Stimulated activated CD4-positive, alpha-beta T cell treated with anti-CD3 and anti-CD28 coated beads, Interleukin-4, amount 100 ng/mL, for 4 hours (primary cell): ENCODE data around the gene COG1.

Experiments
- DNase-seq, 2 experiments: peaks; one replicate each; pipeline ENCODE4 v3.0.0-alpha.2; 2020

The COG1 gene

GRCh38 chr17:73170324-73170723 lies 22.5 kb upstream of the COG1 start:
- no peak for DNase-seq

DNA sequence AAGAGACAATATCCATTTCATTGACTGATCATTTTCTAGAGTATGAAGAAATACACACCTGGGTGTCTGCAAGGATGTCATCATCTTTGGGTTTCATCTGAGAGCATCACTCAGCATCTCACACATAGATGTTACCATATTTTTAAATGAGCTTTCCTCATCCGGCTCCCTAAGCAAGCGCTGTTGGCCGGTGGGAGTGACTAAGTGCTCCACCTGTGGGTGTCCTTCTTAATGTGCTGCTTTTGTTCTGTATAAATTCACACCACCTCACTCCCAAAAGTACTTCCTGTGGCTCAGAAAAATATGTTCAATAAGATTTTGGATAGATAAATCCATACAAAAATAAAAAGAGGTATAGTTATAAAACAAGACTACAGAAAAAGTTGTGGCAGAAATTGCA lies 20.6 kb upstream of the COG1 start:
- DNase-seq = no peak

DNA sequence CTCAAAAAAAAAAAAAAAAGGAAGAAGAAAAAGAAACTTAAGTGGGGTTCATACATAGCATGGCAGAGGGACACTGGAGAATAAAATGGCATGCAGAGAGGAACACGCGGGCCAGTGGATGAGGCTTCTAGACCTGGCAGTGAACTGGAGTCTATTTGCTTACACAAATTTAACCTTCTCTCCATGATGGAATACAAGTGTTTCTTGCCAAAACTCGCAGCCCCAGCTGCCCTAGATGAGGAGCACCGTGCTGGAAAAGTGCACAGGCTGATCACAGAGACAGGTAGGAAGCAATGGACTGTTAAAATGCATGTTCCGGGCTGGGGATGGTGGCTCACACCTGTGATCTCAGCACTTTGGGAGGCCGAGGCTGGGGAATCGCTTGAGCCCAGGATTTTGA lies 18.7 kb upstream of the COG1 start:
- DNase-seq = no peak

DNA sequence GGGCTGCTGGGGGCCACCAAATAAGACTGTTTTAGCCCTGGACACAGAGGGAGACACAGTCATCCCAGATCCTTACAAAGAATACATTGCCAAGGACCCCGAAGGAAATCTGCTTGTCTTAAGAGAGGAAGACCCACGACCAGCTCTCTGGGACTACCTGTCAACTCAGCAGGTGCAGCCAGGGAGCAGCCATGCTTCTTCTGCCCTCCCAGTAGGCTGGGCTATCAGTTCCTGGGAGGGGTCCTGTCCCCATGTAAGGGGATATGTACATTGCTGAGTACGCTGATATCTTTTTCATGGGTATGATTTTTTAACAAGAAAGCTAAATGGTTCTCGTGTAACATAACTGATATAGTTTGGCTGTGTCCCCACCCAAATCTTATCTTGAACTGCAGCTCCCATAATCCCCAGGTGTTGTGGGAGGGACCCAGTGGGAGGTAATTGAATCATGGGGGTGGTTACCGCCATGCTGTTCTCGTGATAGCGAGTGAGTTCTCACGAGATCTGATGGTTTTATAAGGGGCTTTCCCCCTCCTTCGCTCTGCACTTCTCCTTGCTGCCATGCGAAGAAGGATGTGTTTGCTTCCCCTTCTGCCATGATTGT lies 16.8 kb upstream of the COG1 start:
- DNase-seq = no peak

GRCh38 chr17:73179387-73179786 lies 13.5 kb upstream of the COG1 start:
- DNase-seq = no peak

- DNase-seq = no peak
Measured at GRCh38 chr17:73179878-73180277, 13.0 kb upstream of the COG1 start.

DNA sequence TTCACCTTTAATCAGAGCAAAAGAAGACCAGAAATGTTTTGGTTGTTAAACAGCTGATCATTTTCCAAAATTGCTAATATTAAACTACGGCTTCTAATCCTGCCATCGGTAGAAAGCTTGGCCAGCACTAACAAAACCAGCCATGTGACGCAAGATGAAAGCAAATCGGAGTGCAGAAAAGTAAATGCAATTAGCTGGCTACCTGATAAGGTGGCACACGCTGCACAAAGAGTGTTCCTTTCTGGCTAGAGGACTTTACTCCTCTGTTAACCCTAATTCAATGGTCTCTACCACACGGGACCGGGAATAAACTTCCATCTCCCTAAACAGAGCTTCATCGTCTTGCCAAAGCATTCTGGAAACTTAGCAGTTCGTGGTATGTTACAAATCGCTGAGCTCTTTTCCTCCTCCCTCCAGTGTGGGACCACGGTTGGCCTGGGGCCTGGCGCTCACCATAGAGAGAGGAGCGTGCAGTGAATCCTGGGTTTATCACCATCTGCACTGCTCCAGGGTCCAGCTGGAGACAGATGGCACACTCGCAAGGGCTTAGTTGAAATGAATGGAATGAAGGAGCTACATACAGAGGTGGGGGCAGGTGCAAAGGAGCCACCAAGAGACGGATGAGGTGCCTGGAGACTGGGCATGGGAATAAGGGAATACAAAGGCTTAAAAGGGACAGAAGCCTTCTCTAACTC lies 10.1 kb upstream of the COG1 start:
- no peak for DNase-seq

DNA sequence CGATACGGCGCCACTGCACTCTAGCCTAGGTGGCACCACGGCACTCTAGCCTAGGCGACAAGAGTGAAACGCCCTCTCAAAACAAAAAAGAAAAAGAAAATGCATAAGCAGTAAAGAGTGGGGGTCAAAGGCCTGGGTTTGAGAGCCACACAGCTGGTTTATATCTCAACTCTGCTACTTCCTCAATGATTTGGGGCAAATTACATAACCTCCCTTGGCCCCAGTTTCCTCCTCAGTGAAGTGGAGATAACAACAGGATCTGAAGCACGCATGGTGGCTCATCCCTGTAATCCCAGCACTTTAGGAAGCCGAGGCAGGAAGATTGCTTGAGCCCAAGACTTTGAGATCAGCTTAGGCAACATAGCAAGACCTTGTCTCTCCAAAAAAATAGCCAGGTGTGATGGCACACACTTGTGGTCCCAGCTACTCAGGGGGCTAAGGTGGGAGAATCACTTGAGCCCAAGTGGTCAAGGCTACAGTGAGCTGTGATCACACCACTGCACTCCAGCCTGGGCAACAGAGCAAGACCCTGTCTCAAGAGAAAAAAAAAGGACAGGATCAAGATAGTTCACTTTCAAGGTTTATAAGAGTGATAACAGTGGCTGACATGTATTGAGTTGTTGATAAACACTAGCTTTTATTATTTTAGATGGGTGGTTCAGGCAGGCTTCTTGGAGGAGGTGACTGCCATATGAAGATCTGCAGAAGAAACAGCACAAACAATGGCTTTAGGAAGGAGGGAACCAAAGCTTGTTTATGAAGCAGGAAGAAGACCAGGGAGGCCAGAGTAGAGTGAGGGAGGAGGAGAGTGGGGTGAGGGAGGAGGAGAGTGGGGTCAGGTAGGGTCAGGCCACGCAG lies 8.5 kb upstream of the COG1 start:
- no peak for DNase-seq

GRCh38 chr17:73186283-73187050 lies 6.4 kb upstream of the COG1 start:
- DNase-seq = no peak

DNA sequence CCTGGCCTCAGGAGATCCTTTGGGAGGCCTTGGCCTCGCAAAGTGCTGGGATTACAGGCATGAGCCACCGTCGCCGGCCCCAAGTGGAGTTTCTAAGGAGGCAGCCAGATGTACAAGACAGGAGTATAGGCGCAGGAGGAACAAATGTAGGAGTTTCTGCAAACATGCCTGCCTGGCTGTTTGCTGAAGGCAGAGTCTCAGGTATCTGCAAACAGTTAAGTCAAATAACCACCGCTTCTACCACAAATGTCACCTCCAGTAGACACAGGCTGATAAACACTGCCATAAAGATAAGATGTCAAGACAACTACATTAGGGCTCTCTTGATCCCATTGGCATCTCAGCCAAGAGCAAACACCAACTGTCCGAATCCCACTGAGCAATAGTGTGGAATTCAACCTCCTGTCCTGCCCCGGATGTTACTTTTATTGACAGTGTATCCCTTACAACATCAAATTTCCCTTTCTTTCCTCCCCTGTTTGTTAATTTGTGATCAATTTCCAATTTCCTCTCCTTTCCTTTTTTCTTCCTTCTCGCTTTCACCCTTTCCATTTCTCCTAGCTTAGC lies 5.6 kb upstream of the COG1 start:
- DNase-seq = no peak

- no peak for DNase-seq
Measured at GRCh38 chr17:73188011-73188410, 4.8 kb upstream of the COG1 start.

GRCh38 chr17:73189417-73190099 lies 3.3 kb upstream of the COG1 start:
- DNase-seq = no peak

- peak; percentile 50 to 64 for DNase-seq
Measured at GRCh38 chr17:73191443-73192205, 1.2 kb upstream of the COG1 start.

- DNase-seq = peak in 1 of 2 experiments; percentile 60
Measured at GRCh38 chr17:73192206-73192893, 505 bp upstream of the COG1 start.

DNA sequence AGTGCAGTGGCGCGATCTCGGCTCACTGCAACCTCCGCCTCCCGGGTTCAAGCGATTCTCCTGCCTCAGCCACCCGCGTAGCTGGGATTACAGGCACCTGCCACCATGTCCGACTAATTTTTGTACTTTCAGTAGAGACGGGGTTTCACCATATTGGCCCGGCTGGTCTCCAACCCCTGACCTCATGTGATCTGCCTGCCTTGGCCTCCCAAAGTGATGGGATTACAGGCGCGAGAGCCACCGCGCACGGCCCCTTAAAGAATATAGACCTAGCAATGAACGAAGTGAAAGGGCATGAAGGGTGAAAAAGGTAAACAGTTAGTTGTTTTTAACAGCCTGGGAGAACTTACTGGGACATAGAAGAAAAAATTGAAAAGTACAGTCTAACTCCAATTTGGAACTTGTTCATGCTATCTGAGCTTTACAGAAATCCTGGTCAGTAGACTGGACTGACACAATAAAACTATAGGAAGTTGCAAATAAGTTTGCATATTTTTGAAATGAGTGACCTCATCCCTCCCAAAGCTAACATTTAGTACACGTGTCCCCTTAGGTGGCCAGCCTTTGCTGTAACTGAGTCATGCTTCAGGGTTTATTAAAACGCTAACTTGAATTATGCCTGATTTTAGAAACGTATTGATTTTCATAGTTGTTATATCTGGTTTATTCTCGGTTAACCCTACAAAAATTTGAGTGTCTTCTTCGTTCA lies 1.8 kb downstream of the COG1 start:
- no peak for DNase-seq

DNA sequence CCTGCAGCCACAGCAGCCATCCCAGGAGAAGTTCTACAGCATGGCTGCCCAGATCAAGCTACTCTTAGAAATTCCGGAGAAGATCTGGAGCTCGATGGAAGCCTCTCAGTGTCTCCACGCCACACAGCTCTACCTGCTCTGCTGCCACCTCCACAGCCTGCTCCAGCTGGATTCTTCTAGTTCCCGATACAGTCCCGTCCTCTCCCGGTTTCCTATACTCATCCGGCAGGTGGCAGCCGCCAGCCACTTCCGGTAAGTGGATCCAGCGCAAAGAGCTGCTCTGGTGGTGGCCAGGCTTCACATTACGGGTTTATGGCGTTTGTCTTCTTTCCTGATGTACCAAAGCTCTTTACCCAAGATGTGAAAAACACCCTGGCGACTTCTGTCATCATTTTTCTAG lies 3.6 kb downstream of the COG1 start:
- no peak for DNase-seq

DNA sequence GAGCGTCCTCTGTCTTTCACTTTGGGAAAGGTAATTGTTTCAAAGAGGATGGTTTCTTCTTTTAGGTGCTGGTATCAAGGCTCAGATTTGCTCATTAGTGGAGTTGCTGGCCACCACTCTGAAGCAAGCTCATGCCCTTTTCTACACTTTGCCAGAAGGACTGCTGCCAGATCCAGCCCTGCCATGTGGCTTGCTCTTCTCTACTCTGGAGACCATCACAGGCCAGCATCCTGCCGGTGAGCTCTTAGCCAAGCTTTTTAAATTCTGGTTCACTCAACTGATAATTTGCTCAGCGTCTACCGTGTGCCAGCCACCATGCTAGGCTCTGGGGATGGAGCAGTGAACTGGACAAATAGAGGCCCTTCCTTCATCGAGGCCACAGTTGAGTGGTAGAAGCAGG lies 4.3 kb downstream of the COG1 start:
- DNase-seq = no peak

GRCh38 chr17:73198201-73198929 lies 5.5 kb downstream of the COG1 start:
- DNase-seq = no peak

DNA sequence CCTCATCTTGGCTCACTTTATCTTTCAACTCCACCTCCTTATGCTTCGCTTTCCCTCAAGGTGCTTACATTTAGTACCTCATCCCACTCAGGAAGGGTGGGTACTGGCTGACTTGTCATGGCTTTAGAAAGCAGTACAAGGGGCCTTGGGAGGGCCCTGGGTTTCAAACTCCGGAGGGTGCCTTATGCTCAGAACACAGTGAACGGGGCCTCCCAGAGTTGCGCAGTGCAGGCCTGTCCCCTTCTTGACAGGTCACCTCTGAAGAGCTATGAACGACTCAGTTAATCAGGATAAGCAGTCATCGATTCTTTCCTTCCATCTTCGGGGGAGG lies 6.0 kb downstream of the COG1 start:
- DNase-seq = no peak
